ENCODE measurements around the gene TRIM49. TPM values are rescaled to one million over a fixed set of nuclear protein-coding genes. Genes with fewer than 3 reads are reported as not detected.
"Not testable (repeated sequence)": the region's sequence is repeated elsewhere in the genome, so short reads cannot be mapped to it uniquely, and the experiment has no call there.

Gene TRIM49, protein sequence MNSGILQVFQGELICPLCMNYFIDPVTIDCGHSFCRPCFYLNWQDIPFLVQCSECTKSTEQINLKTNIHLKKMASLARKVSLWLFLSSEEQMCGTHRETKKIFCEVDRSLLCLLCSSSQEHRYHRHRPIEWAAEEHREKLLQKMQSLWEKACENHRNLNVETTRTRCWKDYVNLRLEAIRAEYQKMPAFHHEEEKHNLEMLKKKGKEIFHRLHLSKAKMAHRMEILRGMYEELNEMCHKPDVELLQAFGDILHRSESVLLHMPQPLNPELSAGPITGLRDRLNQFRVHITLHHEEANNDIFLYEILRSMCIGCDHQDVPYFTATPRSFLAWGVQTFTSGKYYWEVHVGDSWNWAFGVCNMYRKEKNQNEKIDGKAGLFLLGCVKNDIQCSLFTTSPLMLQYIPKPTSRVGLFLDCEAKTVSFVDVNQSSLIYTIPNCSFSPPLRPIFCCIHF
- polyA plus RNA-seq = not detected

GRCh38 chr11:89808475-89808874 is at the start of gene TRIM49:
Gene TRIM49 (minus strand): TSS chr11:89808575. CDS start chr11:89804469, 4,106 bp downstream.
- H3K27ac ChIP-seq (ENCODE audit: low read depth, low read length) = not testable (repeated sequence)
- 80 to 93% (median 86%) methylated on average over 1 to 2 of the region's 2 CpGs for WGBS, 3 donors

GRCh38 chr11:89826694-89827093 is 18.3 kb upstream of the TRIM49 start:
- WGBS, 3 donors = 27% methylated on average over 1 of the region's 2 CpGs; no CpG with 5 or more reads in 2 of the 3 donors
- not testable (repeated sequence) for H3K27ac ChIP-seq (ENCODE audit: low read depth, low read length)

- WGBS, 3 donors = 68 to 78% methylated on average over 2 of the region's 3 CpGs; no CpG with 5 or more reads in 1 of the 3 donors
- H3K27ac ChIP-seq (ENCODE audit: low read depth, low read length) = not testable (repeated sequence)
Observed at GRCh38 chr11:89820008-89820407, 11.6 kb upstream of the TRIM49 start.

- 65 to 79% (median 77%) methylated on average over 5 of the region's 5 CpGs for WGBS, 3 donors
Observed at GRCh38 chr11:89813535-89813934, 5.2 kb upstream of the TRIM49 start.

DNA sequence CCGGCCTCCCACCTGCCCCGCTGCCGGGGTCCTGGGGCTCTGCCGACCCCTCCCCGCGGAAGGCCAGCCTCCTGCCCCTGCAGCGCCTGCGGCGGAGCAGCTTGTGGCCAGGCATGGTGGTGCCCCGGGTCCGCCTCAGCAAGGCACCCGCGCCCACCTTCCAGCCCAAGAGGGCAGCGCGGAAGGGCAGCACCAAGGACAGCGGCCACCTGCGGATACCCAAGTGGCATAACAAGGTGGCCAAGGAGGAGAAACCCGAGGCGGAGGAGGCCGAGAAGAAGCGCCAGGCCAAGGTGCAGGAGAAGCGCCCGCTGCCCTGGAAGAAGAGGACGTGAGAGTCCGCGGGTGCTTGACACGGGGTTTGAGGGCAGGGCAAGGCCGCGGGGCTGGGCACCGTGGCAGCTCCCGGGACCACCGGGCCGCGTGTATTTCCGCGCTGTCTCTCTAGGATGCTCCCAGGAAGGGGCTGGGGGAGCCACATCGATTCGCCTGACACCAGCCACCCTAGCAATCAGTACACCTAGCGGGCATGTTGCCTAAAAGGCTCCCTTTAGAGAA is 20.8 kb downstream of the TRIM49 start:
- WGBS, 3 donors = 25 to 49% (median 38%) methylated on average over 15 to 34 of the region's 39 CpGs
- H3K27ac ChIP-seq (ENCODE audit: low read depth, low read length) = not testable (repeated sequence)

More at GRCh38 chr11:89813535-89813934, 5.2 kb upstream of the TRIM49 start:
- not testable (repeated sequence) for H3K27ac ChIP-seq (ENCODE audit: low read depth, low read length)

DNA sequence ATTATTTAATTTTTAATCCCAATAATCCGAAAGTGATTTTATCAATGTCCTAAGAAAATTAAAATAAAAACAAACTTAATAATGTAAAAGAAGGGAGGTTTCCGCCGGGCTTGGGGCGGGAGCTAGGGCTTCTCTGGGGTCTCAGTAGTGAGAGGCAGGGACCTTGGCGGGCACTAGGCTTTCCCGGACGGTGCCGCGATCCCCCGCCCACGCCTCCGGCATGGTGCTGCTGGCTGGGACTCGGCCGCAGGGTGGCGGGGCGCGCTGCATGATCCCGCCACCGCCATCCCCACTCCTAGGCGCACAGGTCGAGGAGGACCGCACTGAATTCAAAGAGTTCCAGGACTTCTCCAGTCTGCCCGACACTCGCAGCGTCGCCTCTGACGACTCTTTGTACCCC is 22.6 kb downstream of the TRIM49 start:
- not testable (repeated sequence) for H3K27ac ChIP-seq (ENCODE audit: low read depth, low read length)
- 6 to 49% (median 36%) methylated on average over 3 to 12 of the region's 27 CpGs for WGBS, 3 donors

GRCh38 chr11:89750822-89751221 is 57.6 kb downstream of the TRIM49 start:
- H3K27ac ChIP-seq (ENCODE audit: low read depth, low read length) = not testable (repeated sequence)

Other genes starting within 250 kb of the TRIM49 start
- not detected for gene TRIM77, start 98.3 kb downstream of the TRIM49 start, polyA plus RNA-seq
- gene TRIM64B, start 69.9 kb upstream of the TRIM49 start, polyA plus RNA-seq = not detected
- gene TRIM49D1, start 113.7 kb upstream of the TRIM49 start, polyA plus RNA-seq = not detected
- gene TRIM49D2, start 115.5 kb upstream of the TRIM49 start, polyA plus RNA-seq = not detected
- not detected for gene TRIM64, start 157.5 kb upstream of the TRIM49 start, polyA plus RNA-seq
- not detected for gene TRIM49C, start 222.5 kb upstream of the TRIM49 start, polyA plus RNA-seq